LNCAP (cell line): Measurements from ENCODE around the gene TNIK.

ENCODE experiments used
- CTCF ChIP-seq: fragments of 450-650 bp; IDR thresholded peaks from 2 replicates; pipeline ENCODE4 v1.5.1; 2017; ENCODE audit warnings: mild to moderate bottlenecking

TNIK gene

GRCh38 chr3:171369156-171369555 lies 91.0 kb downstream of the TNIK start:
- no peak for TF ChIP-seq CTCF

- TF ChIP-seq CTCF, result no peak
Observed at GRCh38 chr3:171366043-171366442, 94.2 kb downstream of the TNIK start.

GRCh38 chr3:171365489-171365888 lies 94.7 kb downstream of the TNIK start:
- TF ChIP-seq CTCF, result no peak

GRCh38 chr3:171364500-171364899 lies 95.7 kb downstream of the TNIK start:
- TF ChIP-seq CTCF, result no peak

- no peak for TF ChIP-seq CTCF
Observed at GRCh38 chr3:171363202-171363601, 97.0 kb downstream of the TNIK start.

GRCh38 chr3:171362575-171362974 lies 97.6 kb downstream of the TNIK start:
- no peak for TF ChIP-seq CTCF

GRCh38 chr3:171358881-171359198 lies 101.4 kb downstream of the TNIK start:
- TF ChIP-seq CTCF, result no peak

GRCh38 chr3:171358181-171358880 lies 101.9 kb downstream of the TNIK start:
- TF ChIP-seq CTCF, result no peak
